Measurements from ENCODE around the gene ACSS1.

ACSS1 gene

GRCh38 chr20:24970754-24971153, 87.2 kb downstream of the ACSS1 start:
- no peak for DNase-seq (ENCODE audit: low spot score)

- DNase-seq (ENCODE audit: low spot score) = no peak
Measured at GRCh38 chr20:24970030-24970553, 87.8 kb downstream of the ACSS1 start.

- DNase-seq (ENCODE audit: low spot score) = no peak
Measured at GRCh38 chr20:24969186-24970029, 88.5 kb downstream of the ACSS1 start.

- DNase-seq (ENCODE audit: low spot score) = no peak
Measured at GRCh38 chr20:24968278-24968800, 89.6 kb downstream of the ACSS1 start.

- no peak for DNase-seq (ENCODE audit: low spot score)
Measured at GRCh38 chr20:24966317-24967012, 91.5 kb downstream of the ACSS1 start.

- DNase-seq (ENCODE audit: low spot score) = no peak
Measured at GRCh38 chr20:24965065-24965919, 92.6 kb downstream of the ACSS1 start.

- no peak for DNase-seq (ENCODE audit: low spot score)
Measured at GRCh38 chr20:24964506-24964840, 93.5 kb downstream of the ACSS1 start.

- no peak for DNase-seq (ENCODE audit: low spot score)
Measured at GRCh38 chr20:24963672-24964505, 94.0 kb downstream of the ACSS1 start.

- no peak for DNase-seq (ENCODE audit: low spot score)
Measured at GRCh38 chr20:24962510-24962909, 95.4 kb downstream of the ACSS1 start.

GRCh38 chr20:24962182-24962492, 95.8 kb downstream of the ACSS1 start:
- no peak for DNase-seq (ENCODE audit: low spot score)

GRCh38 chr20:24961384-24962181, 96.4 kb downstream of the ACSS1 start:
- no peak for DNase-seq (ENCODE audit: low spot score)

- DNase-seq (ENCODE audit: low spot score) = no peak
Measured at GRCh38 chr20:24960861-24961260, 97.1 kb downstream of the ACSS1 start.

GRCh38 chr20:24960302-24960801, 97.6 kb downstream of the ACSS1 start:
- DNase-seq (ENCODE audit: low spot score) = no peak

- DNase-seq (ENCODE audit: low spot score) = no peak
Measured at GRCh38 chr20:24959591-24960301, 98.2 kb downstream of the ACSS1 start.

- no peak for DNase-seq (ENCODE audit: low spot score)
Measured at GRCh38 chr20:24958506-24959385, 99.2 kb downstream of the ACSS1 start.

- DNase-seq (ENCODE audit: low spot score) = no peak
Measured at GRCh38 chr20:24957326-24958016, 100.5 kb downstream of the ACSS1 start.
